Measurements from ENCODE around the gene IQGAP2. TPM values are rescaled to one million over a fixed set of nuclear protein-coding genes. Genes with fewer than 3 reads are reported as not detected.

IQGAP2 gene
- total RNA-seq, 2 experiments from 2014 or later = 37.7 to 39.1 TPM

- Mint-ChIP-seq H3K27me3 (no peaks in the 10 kb centered on the region), H3K4me3 (no peak overlapping the region), H3K27ac (no peak overlapping the region), H3K36me3 (ENCODE audit: low read depth) (peaks cover 17% of the 10 kb centered on the region), H3K4me1 (ENCODE audit: low read depth) (peaks cover 9% of the 10 kb centered on the region), H3K9me3 (peaks cover 16% of the 10 kb centered on the region)
- ChIA-PET CTCF (interaction anchor here (1.1 to 2.0 kb wide), 2 partner anchors 11 to 36 kb away, joined by 3 to 5 read pairs; no protein-coding TSS in a partner anchor), POLR2A (interaction anchor here (0.6 kb wide), 1 partner anchor 16 kb away, joined by 3 read pairs; no protein-coding TSS in a partner anchor)
- ATAC-seq (no peak), DNase-seq (no peak)
- TF ChIP-seq CTCF (IDR thresholded peaks at IDR 0.05) = no peak
- intact Hi-C loops (cut with micrococcal nuclease) = no loop called here
Observed at GRCh38 chr5:76438025-76438424, 34.9 kb downstream of the IQGAP2 start.

- DNase-seq = no peak
- POLR2A ChIA-PET = no interaction called here
- no peak for ATAC-seq
- peaks cover 17% of the 10 kb centered on the region for H3K36me3 Mint-ChIP-seq (ENCODE audit: low read depth)
- peaks cover 16% of the 10 kb centered on the region for H3K9me3 Mint-ChIP-seq
- intact Hi-C loops (cut with micrococcal nuclease) = no loop called here
- no peak for TF ChIP-seq CTCF (IDR thresholded peaks at IDR 0.05)
- no peaks in the 10 kb centered on the region for H3K27me3 Mint-ChIP-seq
- H3K4me1 Mint-ChIP-seq (ENCODE audit: low read depth) = peaks cover 5% of the 10 kb centered on the region
- H3K4me3 Mint-ChIP-seq = no peak overlapping the region
- H3K27ac Mint-ChIP-seq = no peak overlapping the region
- CTCF ChIA-PET = no interaction called here
Observed at GRCh38 chr5:76439201-76439600, 36.1 kb downstream of the IQGAP2 start.

- CTCF ChIA-PET = interaction anchor here (0.8 kb wide), 1 partner anchor 9 kb away, joined by 3 read pairs; no protein-coding TSS in a partner anchor
- H3K27me3 Mint-ChIP-seq = no peaks in the 10 kb centered on the region
Observed at GRCh38 chr5:76439929-76440328, 36.8 kb downstream of the IQGAP2 start.

GRCh38 chr5:76441101-76441500 is 38.0 kb downstream of the IQGAP2 start:
- DNase-seq (no peak), ATAC-seq (no peak)
- H3K27ac Mint-ChIP-seq = no peak overlapping the region
- CTCF ChIA-PET = no interaction called here
- intact Hi-C loops (cut with micrococcal nuclease) = no loop called here
- H3K9me3 Mint-ChIP-seq = peaks cover 8% of the 10 kb centered on the region
- H3K36me3 Mint-ChIP-seq (ENCODE audit: low read depth) = peaks cover 17% of the 10 kb centered on the region
- no peak overlapping the region for H3K4me3 Mint-ChIP-seq
- H3K4me1 Mint-ChIP-seq (ENCODE audit: low read depth) = peaks cover 2% of the 10 kb centered on the region
- H3K27me3 Mint-ChIP-seq = no peaks in the 10 kb centered on the region
- POLR2A ChIA-PET = interaction anchor here (0.7 kb wide), 1 partner anchor 47 kb away, joined by 3 read pairs; no protein-coding TSS in a partner anchor
- no peak for TF ChIP-seq CTCF (IDR thresholded peaks at IDR 0.05)

More at GRCh38 chr5:76439929-76440328, 36.8 kb downstream of the IQGAP2 start:
- Mint-ChIP-seq H3K36me3 (ENCODE audit: low read depth) (peaks cover 18% of the 10 kb centered on the region), H3K27ac (no peak overlapping the region), H3K4me3 (no peak overlapping the region), H3K4me1 (ENCODE audit: low read depth) (peaks cover 6% of the 10 kb centered on the region), H3K9me3 (peaks cover 16% of the 10 kb centered on the region)
- no peak for TF ChIP-seq CTCF (IDR thresholded peaks at IDR 0.05)
- intact Hi-C loops (cut with micrococcal nuclease) = no loop called here
- DNase-seq (no peak), ATAC-seq (no peak)
- POLR2A ChIA-PET = no interaction called here

- Mint-ChIP-seq H3K9me3 (peaks cover 8% of the 10 kb centered on the region), H3K27me3 (no peaks in the 10 kb centered on the region), H3K27ac (no peak overlapping the region), H3K4me1 (ENCODE audit: low read depth) (peaks cover 2% of the 10 kb centered on the region), H3K4me3 (no peak overlapping the region), H3K36me3 (ENCODE audit: low read depth) (peaks cover 17% of the 10 kb centered on the region)
- no peak for DNase-seq
- TF ChIP-seq CTCF (IDR thresholded peaks at IDR 0.05) = no peak
- intact Hi-C loops (cut with micrococcal nuclease) = no loop called here
- POLR2A ChIA-PET = interaction anchor here (0.6 to 0.7 kb wide), 2 partner anchors 48 to 1331 kb away, joined by 3 read pairs; no protein-coding TSS in a partner anchor
- CTCF ChIA-PET = interaction anchor here (0.6 kb wide), 1 partner anchor 11 kb away, joined by 3 read pairs; no protein-coding TSS in a partner anchor
- no peak for ATAC-seq
Observed at GRCh38 chr5:76441890-76442673, 39.0 kb downstream of the IQGAP2 start.
